HG02973 (cell line): ENCODE results near the gene COL15A1.

Experiments
- ATAC-seq: cut with Tn5 transposase; IDR thresholded peaks from one replicate; pipeline ENCODE4 v1.9.1; 2021; ENCODE audit warnings: moderate library complexity; ENCODE audit not compliant: unreplicated experiment

COL15A1 gene

DNA sequence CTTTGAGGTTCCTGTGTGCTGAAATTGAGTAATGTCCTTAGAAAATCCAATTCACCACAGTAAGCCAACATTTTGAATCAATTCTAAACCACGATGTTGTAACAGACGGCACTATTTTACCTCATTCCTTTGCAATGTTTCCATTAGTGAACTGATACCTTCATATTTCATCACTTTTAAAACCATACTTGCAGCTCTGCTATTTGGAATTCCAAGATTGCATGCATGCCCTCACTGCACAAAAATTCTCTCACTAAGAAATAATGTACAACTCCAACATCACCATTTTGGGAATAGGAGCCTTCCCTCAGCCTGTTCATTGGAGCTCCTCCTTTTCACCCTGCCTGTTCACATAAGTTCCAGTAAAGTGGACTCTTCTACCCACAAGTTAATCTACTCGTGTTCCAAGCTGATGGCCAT, 86.4 kb downstream of the COL15A1 start:
- no peak for ATAC-seq

DNA sequence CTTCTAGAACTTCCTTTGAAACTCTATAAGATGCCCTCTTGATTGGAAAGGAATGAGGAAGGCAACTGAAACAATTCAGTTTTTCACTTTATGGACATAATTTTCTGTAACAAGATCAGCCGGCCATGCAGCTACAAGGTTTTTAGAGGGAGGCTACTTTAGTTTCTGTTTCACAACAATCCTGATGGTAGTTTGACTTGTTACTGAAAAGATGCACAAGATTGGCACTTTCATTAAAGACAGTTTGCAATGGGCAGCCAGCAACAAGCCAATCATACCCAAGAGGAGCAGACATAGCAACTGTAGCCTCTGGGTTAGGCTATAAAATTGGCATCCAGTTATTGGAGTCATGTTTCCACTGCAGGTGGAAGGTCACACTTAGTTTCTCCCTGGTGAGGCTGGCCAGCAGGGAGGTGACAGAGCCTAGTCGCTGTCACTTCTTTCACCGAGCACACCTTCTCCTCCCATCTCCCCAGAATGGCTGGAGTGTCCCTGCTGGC, 87.0 kb downstream of the COL15A1 start:
- ATAC-seq: no peak

DNA sequence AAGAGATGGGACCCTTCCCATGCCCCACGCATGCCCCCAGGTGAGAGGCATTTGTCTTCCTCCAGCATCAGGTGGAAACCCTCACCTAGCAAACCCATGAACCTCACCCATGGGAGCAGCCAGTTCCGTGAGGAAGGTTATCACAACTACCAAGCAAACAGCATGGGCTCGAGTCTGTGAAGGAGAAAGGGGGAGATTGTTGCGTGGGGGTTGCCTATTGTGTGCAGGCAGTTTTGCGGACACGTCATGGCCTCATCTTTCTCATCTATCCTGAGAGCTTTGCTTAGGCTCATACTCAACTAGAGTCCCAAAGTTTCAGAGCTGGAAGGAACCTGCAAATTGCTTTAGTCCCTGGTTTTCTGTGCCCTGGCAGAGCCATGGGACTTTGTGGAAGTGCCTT, 87.6 kb downstream of the COL15A1 start:
- ATAC-seq: no peak

DNA sequence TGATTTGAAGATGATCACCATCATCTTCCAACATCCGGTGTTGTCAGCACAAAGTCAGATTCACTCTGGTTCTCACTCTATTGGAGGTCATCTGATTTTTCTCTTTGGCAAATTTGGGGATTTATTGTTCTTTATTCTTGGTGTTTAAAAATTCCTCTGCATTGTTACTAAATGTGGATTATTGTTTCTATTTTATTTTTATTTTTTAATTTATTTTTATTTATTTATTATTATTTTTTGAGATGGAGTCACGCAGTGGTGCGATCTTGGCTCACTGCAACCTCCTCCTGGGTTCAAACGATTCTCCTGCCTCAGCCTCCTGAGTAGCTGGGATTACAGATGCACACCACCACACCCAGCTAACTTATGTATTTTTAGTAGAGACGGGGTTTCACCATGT, 88.3 kb downstream of the COL15A1 start:
- no peak for ATAC-seq

DNA sequence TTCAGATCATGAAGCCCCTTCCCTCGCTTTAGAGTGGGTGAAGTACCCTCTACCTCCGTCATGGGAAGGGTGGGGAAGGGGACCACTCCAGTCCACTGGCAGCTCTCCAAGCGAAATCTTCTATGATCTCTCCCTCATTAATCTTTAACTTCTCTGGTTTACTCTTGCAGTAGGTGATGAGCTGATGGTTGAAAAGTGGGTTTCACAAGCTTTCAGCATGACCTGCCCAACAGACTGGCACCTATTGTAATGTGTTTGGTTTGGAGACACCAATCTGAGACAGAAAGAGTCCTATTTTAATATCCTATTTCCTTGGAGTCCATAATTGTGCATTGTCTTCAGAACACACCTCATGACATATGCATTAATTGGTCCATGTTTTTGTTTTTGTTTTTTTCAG, 90.4 kb downstream of the COL15A1 start:
- no peak for ATAC-seq

DNA sequence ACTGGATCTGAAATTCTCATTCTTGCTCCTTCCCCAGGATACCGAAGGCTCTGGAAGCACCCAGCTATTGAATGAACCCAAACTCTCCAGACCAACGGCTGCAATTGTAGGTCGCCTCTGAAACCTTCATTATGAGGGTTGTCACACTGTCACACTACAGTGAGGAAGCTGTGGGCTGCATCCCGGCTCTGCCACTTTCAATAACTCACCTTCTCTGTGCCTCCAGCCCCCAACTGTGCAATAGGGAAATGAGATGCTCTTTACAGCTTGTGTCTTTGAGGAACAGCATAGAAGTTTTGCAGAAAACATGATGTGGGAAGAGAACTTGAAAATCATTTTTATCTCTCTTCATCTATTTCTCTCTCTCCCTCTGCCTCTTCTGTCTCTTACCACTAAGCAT, 91.6 kb downstream of the COL15A1 start:
- no peak for ATAC-seq

GRCh38 chr9:99037769-99038483, 94.2 kb downstream of the COL15A1 start:
- ATAC-seq: no peak

GRCh38 chr9:99038484-99038820, 94.7 kb downstream of the COL15A1 start:
- no peak for ATAC-seq

DNA sequence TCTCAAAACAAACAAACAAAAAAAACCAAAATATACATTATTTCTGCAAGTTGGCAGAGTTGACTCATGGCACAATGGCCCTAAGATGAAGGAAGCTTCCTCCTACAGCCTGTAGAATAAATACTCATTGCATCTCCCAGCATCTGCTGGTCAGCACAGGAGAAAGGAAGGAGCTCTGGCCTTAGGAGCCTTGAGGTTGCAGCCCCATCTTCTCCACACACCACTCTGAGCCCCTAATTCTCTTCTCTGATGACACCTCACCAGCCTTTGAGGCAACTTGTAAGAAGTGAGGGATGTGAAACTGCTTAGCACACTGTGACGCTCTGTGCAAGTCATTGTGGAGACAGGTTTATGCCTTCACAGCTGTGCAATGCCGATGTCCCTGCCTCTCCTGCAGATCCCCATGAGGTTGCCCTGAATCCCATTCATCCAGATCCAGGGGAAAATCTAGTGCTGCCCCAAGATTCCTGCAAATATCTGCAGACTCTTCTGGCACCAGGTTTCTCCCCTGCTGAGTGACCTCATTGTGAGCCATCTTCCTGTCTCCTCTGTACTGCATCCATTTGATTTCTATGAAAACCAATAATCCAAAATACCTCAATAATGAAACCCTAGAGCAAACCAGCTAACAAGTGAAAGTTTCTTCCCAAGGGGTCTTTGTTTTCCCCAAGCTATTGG, 95.9 kb downstream of the COL15A1 start:
- ATAC-seq: no peak

DNA sequence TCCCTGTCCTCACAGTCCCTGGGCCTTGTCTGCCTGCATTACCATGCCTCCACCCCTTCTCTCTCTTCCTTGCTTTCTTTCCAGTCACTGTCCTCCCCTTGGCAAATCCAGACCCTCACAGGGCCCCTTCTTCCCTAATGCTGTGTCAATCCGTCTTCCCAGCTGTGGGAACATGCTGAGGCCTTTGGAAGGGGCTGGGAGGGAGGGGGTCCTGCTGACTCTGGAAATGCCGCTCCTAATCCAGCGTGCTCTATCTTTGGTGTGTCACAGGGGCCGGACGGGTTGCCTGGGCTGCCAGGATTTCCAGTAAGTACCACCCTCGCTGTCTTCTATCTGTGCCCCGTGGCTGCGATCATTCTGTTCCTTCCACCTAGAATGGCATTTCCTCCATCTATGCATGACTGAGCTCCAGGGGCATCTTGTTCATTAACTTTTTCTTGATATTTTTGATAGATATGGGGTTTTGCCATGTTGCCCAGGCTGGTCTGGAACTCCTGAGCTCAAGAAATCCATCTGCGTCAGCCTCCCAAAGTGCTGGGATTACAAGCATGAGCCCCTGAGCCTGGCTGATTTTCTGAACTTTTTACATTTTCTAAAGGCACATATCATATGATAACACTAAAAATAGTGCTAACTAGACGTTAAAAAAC, 96.7 kb downstream of the COL15A1 start:
- no peak for ATAC-seq

- no peak for ATAC-seq
These were observed 97.3 kb downstream of the COL15A1 start for GRCh38 chr9:99040911-99041582.

DNA sequence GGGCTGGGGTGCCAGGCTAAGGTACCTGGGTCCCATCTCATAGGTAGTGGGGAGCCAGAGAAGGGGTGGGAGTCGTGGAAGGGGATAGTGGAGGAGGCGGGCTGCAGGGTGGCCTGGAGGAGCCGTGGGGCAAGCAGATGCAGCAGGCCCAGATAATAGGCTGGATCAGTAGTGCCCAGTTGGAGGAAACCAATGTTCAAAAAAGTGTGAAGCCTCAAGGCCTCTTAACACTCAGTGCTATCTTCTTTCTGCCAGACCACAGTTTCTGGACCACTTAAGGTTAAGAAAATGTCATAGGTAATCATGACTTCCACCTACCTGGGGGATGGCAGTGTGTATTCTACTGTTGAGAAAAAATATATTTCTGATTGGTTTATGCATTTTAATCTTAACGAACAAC, 97.9 kb downstream of the COL15A1 start:
- no peak for ATAC-seq

DNA sequence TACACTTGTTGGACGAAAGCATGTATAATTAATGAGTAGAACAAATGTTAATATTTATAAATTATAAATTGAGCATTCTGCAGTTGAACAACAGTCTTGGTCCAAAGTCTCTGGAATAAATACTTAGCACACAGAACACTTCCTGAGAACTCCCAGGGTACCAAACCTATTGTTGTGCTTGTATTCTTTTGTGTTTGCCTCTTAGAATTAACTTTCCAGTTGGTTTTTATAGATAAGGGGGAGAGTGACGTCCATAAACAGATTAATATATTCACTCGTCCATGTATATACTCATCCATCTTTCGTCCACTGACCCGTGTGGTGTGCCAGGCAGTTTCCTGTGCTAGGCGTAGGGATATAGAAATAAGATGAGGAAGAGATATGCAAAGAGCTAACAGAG, 98.9 kb downstream of the COL15A1 start:
- no peak for ATAC-seq

GRCh38 chr9:99044827-99045226, 101.1 kb downstream of the COL15A1 start:
- no peak for ATAC-seq

DNA sequence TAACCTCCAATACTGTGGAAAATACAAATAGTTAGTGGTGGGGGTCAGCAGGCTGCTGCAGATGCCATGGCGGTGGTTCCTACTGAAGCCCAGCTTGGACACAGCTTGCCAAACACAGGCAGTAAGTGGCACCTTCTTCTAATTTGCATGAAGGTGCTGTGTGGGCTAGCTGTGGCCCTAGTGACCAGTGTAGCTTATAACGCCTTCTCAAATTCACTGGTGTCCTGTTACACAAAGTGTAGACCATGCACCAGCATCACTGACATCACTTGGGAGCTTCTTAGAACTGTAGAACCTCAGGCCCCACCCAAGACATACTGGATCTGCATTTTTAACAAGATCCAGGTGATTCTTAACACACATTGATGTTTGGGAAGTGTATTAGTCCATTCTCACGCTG, 102.4 kb downstream of the COL15A1 start:
- ATAC-seq: no peak

GRCh38 chr9:99046542-99047071, 102.9 kb downstream of the COL15A1 start:
- ATAC-seq: no peak

DNA sequence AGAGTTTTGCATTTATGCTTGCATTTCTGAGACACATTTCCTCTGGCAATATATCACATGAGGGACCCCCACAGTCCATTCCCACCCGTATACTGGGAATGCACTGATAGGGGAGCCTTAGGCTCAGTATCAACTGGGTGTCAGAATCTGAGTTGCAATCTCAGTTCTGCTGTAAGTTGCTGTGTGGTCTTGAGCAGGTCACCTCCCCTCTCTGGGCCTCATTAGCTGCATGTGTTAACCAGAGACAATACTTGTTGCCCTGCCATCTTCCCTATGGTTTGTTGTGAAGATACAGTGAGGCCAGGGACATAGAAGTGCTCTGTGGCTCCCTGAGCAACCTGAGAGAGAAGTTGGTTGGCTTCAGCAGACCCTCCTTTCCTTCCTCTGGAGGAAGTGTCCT, 105.5 kb downstream of the COL15A1 start:
- no peak for ATAC-seq

DNA sequence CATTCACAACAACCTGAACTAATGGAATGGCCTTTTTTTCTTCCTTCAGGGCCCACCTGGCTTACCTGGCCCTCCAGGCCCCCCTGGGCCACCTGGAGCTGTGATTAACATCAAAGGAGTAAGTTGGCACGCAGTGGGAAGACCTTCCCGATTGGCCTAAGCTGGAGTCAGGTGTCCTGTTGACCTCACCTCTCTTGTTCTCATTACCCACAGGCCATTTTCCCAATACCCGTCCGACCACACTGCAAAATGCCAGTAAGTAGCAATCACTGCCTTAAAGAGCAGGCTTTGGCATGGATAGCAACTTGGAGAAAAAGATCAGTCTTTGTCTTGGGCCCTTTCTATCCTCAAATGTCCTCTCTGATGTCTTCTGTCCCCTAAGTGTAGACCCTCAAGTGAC, 105.9 kb downstream of the COL15A1 start:
- no peak for ATAC-seq

DNA sequence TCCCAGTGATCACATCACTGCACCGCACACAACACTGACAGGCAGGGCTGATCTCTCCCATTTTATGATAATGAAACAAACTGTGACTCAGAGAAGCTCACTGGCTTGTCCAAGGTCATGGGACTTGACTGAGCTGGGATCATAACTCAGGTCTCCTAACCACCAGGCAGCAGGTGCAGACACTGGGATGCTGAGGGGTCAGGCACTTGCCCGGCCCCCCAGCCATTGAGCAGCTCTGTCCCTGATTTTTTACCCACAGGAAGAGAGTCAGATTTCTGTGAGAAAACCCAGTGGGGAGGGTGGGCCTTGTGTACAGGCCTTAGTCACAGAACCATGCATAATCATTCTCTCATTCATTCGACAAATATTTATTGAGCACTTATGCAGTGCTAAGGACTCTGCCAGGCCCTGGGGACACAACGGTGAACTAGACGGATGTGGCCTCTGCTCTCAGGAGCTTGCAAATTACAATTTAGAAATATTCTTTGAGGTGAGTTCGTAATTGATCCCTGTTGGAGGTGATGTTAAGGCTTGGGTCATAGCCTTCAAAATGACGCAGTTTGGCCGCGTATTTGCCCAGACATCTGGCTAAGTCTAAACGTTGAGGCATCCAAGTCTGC, 106.7 kb downstream of the COL15A1 start:
- ATAC-seq: no peak

GRCh38 chr9:99050924-99051323, 107.2 kb downstream of the COL15A1 start:
- no peak for ATAC-seq

- no peak for ATAC-seq
These were observed 107.7 kb downstream of the COL15A1 start for GRCh38 chr9:99051406-99051805.
